SK-N-SH treated with all-trans-retinoic acid at 6 μM for 48 hours (cell line): ENCODE results near the gene PLD1.

Source experiments
- ATAC-seq: fragments of 200-7000 bp; cut with Tn5 transposase; 3 replicates; pipeline ENCODE4 v1.9.1; 2020; ENCODE audit warnings: mild to moderate bottlenecking, moderate library complexity
- ARNTL ChIP-seq: fragments of 450-650 bp; formaldehyde crosslinking; IDR thresholded peaks from 2 replicates; pipeline ENCODE4 v1.5.0; 2020; ENCODE audit warnings: low read depth, mild to moderate bottlenecking, moderate library complexity, borderline replicate concordance
- BACH2 ChIP-seq: fragments of 250-450 bp; sonication (Bioruptor Pico); IDR thresholded peaks from 2 replicates; pipeline ENCODE4 v1.9.0; 2021; ENCODE audit warnings: mild to moderate bottlenecking, borderline replicate concordance
- CREB5 ChIP-seq: fragments of 250-450 bp; sonication (Bioruptor Pico); IDR thresholded peaks from 2 replicates; pipeline ENCODE4 v1.5.1; 2020; ENCODE audit warnings: low read depth, mild to moderate bottlenecking, moderate library complexity
- CSDC2 ChIP-seq: fragments of 250-450 bp; sonication (Bioruptor Pico); IDR thresholded peaks from 2 replicates; pipeline ENCODE4 v1.5.0; 2020; ENCODE audit warnings: mild to moderate bottlenecking, moderate library complexity
- ESRRG ChIP-seq: fragments of 250-450 bp; sonication (Bioruptor Pico); IDR thresholded peaks from 2 replicates; pipeline ENCODE4 v1.6.1; 2021; ENCODE audit warnings: mild to moderate bottlenecking
- GLIS3 ChIP-seq: fragments of 250-450 bp; sonication (Bioruptor Pico); IDR thresholded peaks from 2 replicates; pipeline ENCODE4 v1.5.0; 2020; ENCODE audit warnings: mild to moderate bottlenecking, moderate library complexity
- ISL1 ChIP-seq: fragments of 250-450 bp; sonication (Bioruptor Pico); IDR thresholded peaks from 2 replicates; pipeline ENCODE4 v2.1.2; 2022; ENCODE audit warnings: mild to moderate bottlenecking, moderate library complexity
- OSR1 ChIP-seq: fragments of 250-450 bp; sonication (Bioruptor Pico); IDR thresholded peaks from 2 replicates; pipeline ENCODE4 v1.8.0; 2022; ENCODE audit warnings: moderate library complexity, mild to moderate bottlenecking, inconsistent platforms
- POU6F1 ChIP-seq: fragments of 250-450 bp; sonication (Bioruptor Pico); IDR thresholded peaks from 2 replicates; pipeline ENCODE4 v1.8.0; 2021; ENCODE audit warnings: low read depth, mild to moderate bottlenecking, moderate library complexity, borderline replicate concordance
- PPARA ChIP-seq: fragments of 250-450 bp; sonication (Bioruptor Pico); IDR thresholded peaks from 2 replicates; pipeline ENCODE4 v1.5.0; 2020; ENCODE audit warnings: mild to moderate bottlenecking, borderline replicate concordance
- RARB ChIP-seq: fragments of 250-450 bp; sonication (Bioruptor Pico); IDR thresholded peaks from 2 replicates; pipeline ENCODE4 v1.8.0; 2021; ENCODE audit warnings: mild to moderate bottlenecking, moderate library complexity
- TCF4 ChIP-seq: fragments of 250-450 bp; sonication (Bioruptor Pico); IDR thresholded peaks from 2 replicates; pipeline ENCODE4 v1.8.0; 2021; ENCODE audit warnings: mild to moderate bottlenecking, moderate library complexity, borderline replicate concordance
- TSHZ2 ChIP-seq: fragments of 250-450 bp; sonication (Bioruptor Pico); IDR thresholded peaks from 2 replicates; pipeline ENCODE4 v1.5.0; 2020; ENCODE audit warnings: mild to moderate bottlenecking, moderate library complexity
- ZC3H10 ChIP-seq: fragments of 250-450 bp; sonication (Bioruptor Pico); IDR thresholded peaks from 2 replicates; pipeline ENCODE4 v1.5.1; 2021; ENCODE audit warnings: mild to moderate bottlenecking, moderate library complexity
- ZFP3 ChIP-seq: fragments of 250-450 bp; sonication (Bioruptor Pico); IDR thresholded peaks from 2 replicates; pipeline ENCODE4 v1.5.0; 2020; ENCODE audit warnings: mild to moderate bottlenecking, moderate library complexity
- ZFP30 ChIP-seq: fragments of 450-650 bp; formaldehyde crosslinking; IDR thresholded peaks from 2 replicates; pipeline ENCODE4 v1.5.0; 2022; ENCODE audit warnings: mild to moderate bottlenecking, moderate library complexity
- ZNF565 ChIP-seq: fragments of 450-650 bp; formaldehyde crosslinking; conservative IDR thresholded peaks from 2 replicates; pipeline ENCODE4 v1.5.0; 2020; ENCODE audit warnings: low read depth, mild to moderate bottlenecking, moderate library complexity
- ZNF70 ChIP-seq: fragments of 450-650 bp; formaldehyde crosslinking; IDR thresholded peaks from 2 replicates; pipeline ENCODE4 v1.5.0; 2020; ENCODE audit warnings: mild to moderate bottlenecking, moderate library complexity
- ZNF8 ChIP-seq: fragments of 450-650 bp; formaldehyde crosslinking; IDR thresholded peaks from 2 replicates; pipeline ENCODE4 v1.5.0; 2020; ENCODE audit warnings: mild to moderate bottlenecking, moderate library complexity
- TF ChIP-seq, protein P1 (sequence below): fragments of 250-450 bp; sonication (Bioruptor Pico); IDR thresholded peaks from 2 replicates; pipeline ENCODE4 v1.5.1; 2021; ENCODE audit warnings: mild to moderate bottlenecking, moderate library complexity
- TF ChIP-seq, protein P2 (sequence below): fragments of 250-450 bp; sonication (Bioruptor Pico); IDR thresholded peaks from 2 replicates; pipeline ENCODE4 v1.8.0; 2020; ENCODE audit warnings: mild to moderate bottlenecking, moderate library complexity, borderline replicate concordance

The PLD1 gene

DNA sequence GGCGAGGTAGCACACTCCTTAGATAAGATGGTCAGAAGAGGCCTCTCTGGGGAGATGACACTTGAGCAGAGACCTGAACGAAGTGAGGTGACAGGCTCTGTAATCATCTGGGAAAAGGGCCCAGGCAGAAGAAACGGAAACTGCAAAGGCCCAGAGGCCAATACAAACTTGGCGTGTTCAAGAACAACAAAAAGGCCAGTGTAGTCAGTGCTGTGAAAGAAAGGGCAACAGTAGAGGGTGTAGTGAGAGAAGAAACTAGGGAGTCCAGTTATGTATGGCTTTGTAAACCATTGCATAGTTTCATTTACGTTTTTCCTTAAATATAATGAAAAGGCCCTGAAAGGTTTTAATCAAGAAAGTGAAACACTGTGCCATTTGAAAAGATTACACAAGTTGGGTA lies 31.8 kb downstream of the PLD1 start (continued):
- no peak for TF ChIP-seq POU6F1
- TF ChIP-seq ISL1 (CRISPR knock-in tag): no peak

GRCh38 chr3:171777596-171777995 lies 32.7 kb downstream of the PLD1 start:
- TF ChIP-seq TSHZ2 (CRISPR knock-in tag): no peak
- TF ChIP-seq ZNF70: no peak
- TF ChIP-seq OSR1: no peak
- TF ChIP-seq ZFP30 (CRISPR knock-in tag): no peak
- TF ChIP-seq, protein P1, sequence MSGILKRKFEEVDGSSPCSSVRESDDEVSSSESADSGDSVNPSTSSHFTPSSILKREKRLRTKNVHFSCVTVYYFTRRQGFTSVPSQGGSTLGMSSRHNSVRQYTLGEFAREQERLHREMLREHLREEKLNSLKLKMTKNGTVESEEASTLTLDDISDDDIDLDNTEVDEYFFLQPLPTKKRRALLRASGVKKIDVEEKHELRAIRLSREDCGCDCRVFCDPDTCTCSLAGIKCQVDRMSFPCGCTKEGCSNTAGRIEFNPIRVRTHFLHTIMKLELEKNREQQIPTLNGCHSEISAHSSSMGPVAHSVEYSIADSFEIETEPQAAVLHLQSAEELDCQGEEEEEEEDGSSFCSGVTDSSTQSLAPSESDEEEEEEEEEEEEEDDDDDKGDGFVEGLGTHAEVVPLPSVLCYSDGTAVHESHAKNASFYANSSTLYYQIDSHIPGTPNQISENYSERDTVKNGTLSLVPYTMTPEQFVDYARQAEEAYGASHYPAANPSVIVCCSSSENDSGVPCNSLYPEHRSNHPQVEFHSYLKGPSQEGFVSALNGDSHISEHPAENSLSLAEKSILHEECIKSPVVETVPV (CRISPR knock-in tag): no peak
- TF ChIP-seq TCF4 (CRISPR knock-in tag): no peak
- ATAC-seq: no peak

DNA sequence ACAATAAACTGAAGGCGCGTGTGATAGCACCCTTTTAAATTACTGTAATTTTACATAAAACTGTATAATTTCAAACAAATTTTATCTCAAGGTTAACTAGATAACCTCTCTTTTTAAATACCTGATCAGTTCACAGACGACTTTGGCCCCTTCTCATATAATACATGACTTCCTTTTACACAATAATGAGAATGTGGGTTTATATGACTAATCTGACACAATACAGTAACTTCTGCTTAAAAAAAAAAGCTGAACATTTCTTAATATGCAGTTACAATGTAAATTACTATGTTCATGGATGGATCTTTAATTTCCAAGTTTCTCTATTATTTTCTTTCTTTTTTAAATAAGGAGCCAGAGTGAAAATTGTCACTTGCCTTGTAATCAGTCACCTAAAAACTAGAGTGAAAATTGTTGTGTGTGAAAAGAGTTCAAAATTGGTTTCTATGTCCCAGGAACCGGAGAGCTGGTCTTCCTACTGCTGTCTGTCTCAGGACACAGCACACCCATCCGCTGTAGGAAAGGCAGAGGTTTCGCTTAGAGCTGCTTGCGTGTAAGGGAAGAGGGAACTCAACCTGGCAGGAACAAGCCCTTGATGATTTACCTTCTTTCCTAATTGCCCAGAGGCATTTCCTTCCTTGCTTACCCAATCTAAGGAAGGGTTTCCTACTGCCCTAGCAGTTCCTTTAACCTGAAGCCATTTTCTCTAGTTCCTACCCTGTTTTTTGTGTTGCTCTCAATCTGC lies 33.3 kb downstream of the PLD1 start:
- ATAC-seq: no peak
- no peak for TF ChIP-seq RARB (CRISPR knock-in tag)
- no peak for TF ChIP-seq TCF4 (CRISPR knock-in tag)
- no peak for TF ChIP-seq CSDC2 (CRISPR knock-in tag)
- TF ChIP-seq PPARA (CRISPR knock-in tag): no peak
- no peak for TF ChIP-seq BACH2 (CRISPR knock-in tag)
- TF ChIP-seq ZFP30 (CRISPR knock-in tag): no peak
- TF ChIP-seq ZNF70: no peak
- no peak for TF ChIP-seq ZFP3 (CRISPR knock-in tag)
- TF ChIP-seq ZNF565: no peak
- no peak for TF ChIP-seq GLIS3 (CRISPR knock-in tag)
- TF ChIP-seq CREB5 (CRISPR knock-in tag): no peak
- no peak for TF ChIP-seq ZNF8 (CRISPR knock-in tag)
- no peak for TF ChIP-seq TSHZ2 (CRISPR knock-in tag)
- no peak for TF ChIP-seq ESRRG (CRISPR knock-in tag)
- TF ChIP-seq, protein P1 (CRISPR knock-in tag): no peak
- TF ChIP-seq ZC3H10 (CRISPR knock-in tag): no peak
- TF ChIP-seq ARNTL (CRISPR knock-in tag): no peak
- TF ChIP-seq OSR1: no peak
- no peak for TF ChIP-seq ISL1 (CRISPR knock-in tag)
- TF ChIP-seq, protein P2, sequence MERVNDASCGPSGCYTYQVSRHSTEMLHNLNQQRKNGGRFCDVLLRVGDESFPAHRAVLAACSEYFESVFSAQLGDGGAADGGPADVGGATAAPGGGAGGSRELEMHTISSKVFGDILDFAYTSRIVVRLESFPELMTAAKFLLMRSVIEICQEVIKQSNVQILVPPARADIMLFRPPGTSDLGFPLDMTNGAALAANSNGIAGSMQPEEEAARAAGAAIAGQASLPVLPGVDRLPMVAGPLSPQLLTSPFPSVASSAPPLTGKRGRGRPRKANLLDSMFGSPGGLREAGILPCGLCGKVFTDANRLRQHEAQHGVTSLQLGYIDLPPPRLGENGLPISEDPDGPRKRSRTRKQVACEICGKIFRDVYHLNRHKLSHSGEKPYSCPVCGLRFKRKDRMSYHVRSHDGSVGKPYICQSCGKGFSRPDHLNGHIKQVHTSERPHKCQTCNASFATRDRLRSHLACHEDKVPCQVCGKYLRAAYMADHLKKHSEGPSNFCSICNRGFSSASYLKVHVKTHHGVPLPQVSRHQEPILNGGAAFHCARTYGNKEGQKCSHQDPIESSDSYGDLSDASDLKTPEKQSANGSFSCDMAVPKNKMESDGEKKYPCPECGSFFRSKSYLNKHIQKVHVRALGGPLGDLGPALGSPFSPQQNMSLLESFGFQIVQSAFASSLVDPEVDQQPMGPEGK (CRISPR knock-in tag): no peak
- TF ChIP-seq, all 23 proteins: peak for 0
